DMS114 treated with DMSO at 0.1 percent for 48 hours (cell line): ENCODE results near the gene NCKAP5.
"Not testable (repeated sequence)": the region's sequence is repeated elsewhere in the genome, so short reads cannot be mapped to it uniquely, and the experiment has no call there.

Experiments
- DNase-seq: peaks from one replicate; lab custom pipeline; 2025; ENCODE audit not compliant: unreplicated experiment; lab: John Stamatoyannopoulos, UW

Gene NCKAP5

GRCh38 chr2:132860220-132860619 is 708.0 kb downstream of the NCKAP5 start:
- DNase-seq = no peak

GRCh38 chr2:132859590-132859989 is 708.7 kb downstream of the NCKAP5 start:
- no peak for DNase-seq

GRCh38 chr2:132857319-132857718 is 710.9 kb downstream of the NCKAP5 start:
- DNase-seq = no peak

- no peak for DNase-seq
These were observed 717.6 kb downstream of the NCKAP5 start for GRCh38 chr2:132850688-132851087.

- no peak for DNase-seq
These were observed 719.1 kb downstream of the NCKAP5 start for GRCh38 chr2:132849118-132849517.

- no peak for DNase-seq
These were observed 722.9 kb downstream of the NCKAP5 start for GRCh38 chr2:132845339-132845738.

GRCh38 chr2:132844585-132844984 is 723.7 kb downstream of the NCKAP5 start:
- no peak for DNase-seq

- no peak for DNase-seq
These were observed 730.5 kb downstream of the NCKAP5 start for GRCh38 chr2:132837769-132838168.

GRCh38 chr2:132830321-132830827 is 737.9 kb downstream of the NCKAP5 start:
- DNase-seq = no peak

GRCh38 chr2:132825601-132826000 is 742.7 kb downstream of the NCKAP5 start:
- no peak for DNase-seq

- no peak for DNase-seq
These were observed 743.5 kb downstream of the NCKAP5 start for GRCh38 chr2:132824716-132825115.

- DNase-seq = no peak
These were observed 752.0 kb downstream of the NCKAP5 start for GRCh38 chr2:132816234-132816633.

GRCh38 chr2:132815516-132815915 is 752.7 kb downstream of the NCKAP5 start:
- DNase-seq = no peak

GRCh38 chr2:132814651-132815050 is 753.6 kb downstream of the NCKAP5 start:
- no peak for DNase-seq

GRCh38 chr2:132813422-132813821 is 754.8 kb downstream of the NCKAP5 start:
- DNase-seq = no peak

- DNase-seq = no peak
These were observed 756.9 kb downstream of the NCKAP5 start for GRCh38 chr2:132811148-132811915.

GRCh38 chr2:132809962-132810361 is 758.3 kb downstream of the NCKAP5 start:
- not testable (repeated sequence) for DNase-seq

- DNase-seq = no peak
These were observed 764.2 kb downstream of the NCKAP5 start for GRCh38 chr2:132804051-132804450.

- no peak for DNase-seq
These were observed 769.9 kb downstream of the NCKAP5 start for GRCh38 chr2:132798341-132798740.

GRCh38 chr2:132797556-132797955 is 770.7 kb downstream of the NCKAP5 start:
- DNase-seq = no peak

- no peak for DNase-seq
These were observed 771.2 kb downstream of the NCKAP5 start for GRCh38 chr2:132797071-132797470.

GRCh38 chr2:132795220-132795619 is 773.0 kb downstream of the NCKAP5 start:
- DNase-seq = no peak

GRCh38 chr2:132793532-132793931 is 774.7 kb downstream of the NCKAP5 start:
- DNase-seq = no peak
